Transverse colon (tissue), 4 donors: Measurements from ENCODE around the gene NLGN3.

Source experiments
- POLR2AphosphoS5 ChIP-seq, 3 donors: sonication (generic); formaldehyde crosslinking; IDR thresholded peaks; one replicate each; pipeline ENCODE4 v1.6.1; 2016; ENCODE audit warnings: antibody characterized with exemption in 3 of 3
- TF ChIP-seq, protein P1 (sequence below), 5 experiments: fragments of 200-600 bp in 3 of 5; fragments of 450-650 bp in 2 of 5; sonication (generic) in 3 of 5; IDR thresholded peaks; 1 replicate in 2 of 5; 2 replicates in 3 of 5; pipeline ENCODE4 v1.5.1; 2016 to 2017; ENCODE audit warnings: antibody characterized with exemption in 5 of 5, inconsistent platforms in 3 of 5, mild to moderate bottlenecking in 2 of 5, moderate library complexity in 1 of 5

DNA sequence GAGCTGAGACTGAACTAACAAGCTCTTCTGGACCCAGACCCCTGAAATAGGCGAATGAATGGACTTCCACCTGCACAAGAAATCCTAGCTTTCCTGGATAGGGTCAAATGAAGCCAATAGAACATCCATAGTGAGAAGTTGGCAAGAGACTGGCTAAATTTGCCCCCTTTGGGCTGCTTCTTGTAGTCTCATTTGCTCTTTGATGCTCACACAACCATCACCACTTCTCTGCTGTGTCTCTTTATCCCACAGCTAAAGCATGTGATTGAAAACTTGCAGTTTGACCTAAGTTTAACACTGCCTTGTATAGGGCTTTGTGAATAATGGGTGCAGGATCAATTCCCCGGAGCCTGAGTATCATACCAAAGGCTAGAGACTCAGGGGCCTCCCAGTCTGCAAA is 38.2 kb downstream of the NLGN3 start:
- TF ChIP-seq, protein P1, sequence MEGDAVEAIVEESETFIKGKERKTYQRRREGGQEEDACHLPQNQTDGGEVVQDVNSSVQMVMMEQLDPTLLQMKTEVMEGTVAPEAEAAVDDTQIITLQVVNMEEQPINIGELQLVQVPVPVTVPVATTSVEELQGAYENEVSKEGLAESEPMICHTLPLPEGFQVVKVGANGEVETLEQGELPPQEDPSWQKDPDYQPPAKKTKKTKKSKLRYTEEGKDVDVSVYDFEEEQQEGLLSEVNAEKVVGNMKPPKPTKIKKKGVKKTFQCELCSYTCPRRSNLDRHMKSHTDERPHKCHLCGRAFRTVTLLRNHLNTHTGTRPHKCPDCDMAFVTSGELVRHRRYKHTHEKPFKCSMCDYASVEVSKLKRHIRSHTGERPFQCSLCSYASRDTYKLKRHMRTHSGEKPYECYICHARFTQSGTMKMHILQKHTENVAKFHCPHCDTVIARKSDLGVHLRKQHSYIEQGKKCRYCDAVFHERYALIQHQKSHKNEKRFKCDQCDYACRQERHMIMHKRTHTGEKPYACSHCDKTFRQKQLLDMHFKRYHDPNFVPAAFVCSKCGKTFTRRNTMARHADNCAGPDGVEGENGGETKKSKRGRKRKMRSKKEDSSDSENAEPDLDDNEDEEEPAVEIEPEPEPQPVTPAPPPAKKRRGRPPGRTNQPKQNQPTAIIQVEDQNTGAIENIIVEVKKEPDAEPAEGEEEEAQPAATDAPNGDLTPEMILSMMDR (IDR thresholded peaks at IDR 0.05), result no peak
- no peak for TF ChIP-seq POLR2AphosphoS5 (IDR thresholded peaks at IDR 0.05)
